Glomerular visceral epithelial cell (primary cell): ENCODE measurements around the gene METRNL.
"Not testable (repeated sequence)": the region's sequence is repeated elsewhere in the genome, so short reads cannot be mapped to it uniquely, and the experiment has no call there.

Source experiments
- DNase-seq: peaks from one replicate; pipeline ENCODE4 v3.0.0-alpha.2; 2016; ENCODE audit errors: extremely low spot score

METRNL gene

GRCh38 chr17:83139541-83140248 is 60.3 kb downstream of the METRNL start:
- DNase-seq = not testable (repeated sequence)

- not testable (repeated sequence) for DNase-seq
These were observed 60.8 kb downstream of the METRNL start for GRCh38 chr17:83140249-83140566.

GRCh38 chr17:83142619-83143018 is 63.2 kb downstream of the METRNL start:
- DNase-seq = no peak

GRCh38 chr17:83143817-83144231 is 64.4 kb downstream of the METRNL start:
- no peak for DNase-seq
